Posterior cingulate gyrus (tissue), 11 donors: ENCODE results near the gene NAA40.
A peak's percentile ranks its signal among the peaks of the same experiment; 100 is the strongest.

Experiments used
- DNase-seq, 10 donors: peaks; one replicate each; pipeline versions ENCODE4 v3.0.0 to v3.0.0-alpha.2; 2020 to 2021; ENCODE audit warnings: mixed read lengths in 3 of 10
- intact Hi-C: fragments of 100-400 bp; cut with DNase I; formaldehyde crosslinking; loops from one replicate; pipeline ENCODE4 v1.15.1; 2023

The NAA40 gene

DNA sequence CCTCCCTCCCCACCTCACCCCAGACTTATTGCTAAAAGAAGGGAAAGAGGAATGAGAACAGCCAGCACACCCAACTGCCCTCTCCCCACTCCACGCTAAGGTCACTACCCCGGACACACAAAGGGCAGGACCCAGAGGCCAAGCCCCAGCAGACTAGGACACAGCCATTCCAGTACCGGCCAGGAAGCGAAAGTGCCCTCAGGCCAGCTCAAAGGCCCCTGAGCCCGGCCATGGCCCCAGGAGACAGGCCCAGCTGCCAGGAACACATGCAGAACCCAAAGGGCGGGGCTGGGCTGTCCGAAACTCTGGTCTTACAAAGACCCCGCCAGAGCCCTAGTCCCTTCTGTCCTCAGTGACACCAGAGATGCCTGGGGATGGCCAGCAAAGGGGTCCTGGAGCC lies 27.4 kb upstream of the NAA40 start:
- DNase-seq, result peak in 1 of 10 donors; percentile 79
- intact Hi-C loops, result no loop called here

- intact Hi-C loops, result no loop called here
- DNase-seq, result no peak
Observed at GRCh38 chr11:63911876-63912275, 26.9 kb upstream of the NAA40 start.

DNA sequence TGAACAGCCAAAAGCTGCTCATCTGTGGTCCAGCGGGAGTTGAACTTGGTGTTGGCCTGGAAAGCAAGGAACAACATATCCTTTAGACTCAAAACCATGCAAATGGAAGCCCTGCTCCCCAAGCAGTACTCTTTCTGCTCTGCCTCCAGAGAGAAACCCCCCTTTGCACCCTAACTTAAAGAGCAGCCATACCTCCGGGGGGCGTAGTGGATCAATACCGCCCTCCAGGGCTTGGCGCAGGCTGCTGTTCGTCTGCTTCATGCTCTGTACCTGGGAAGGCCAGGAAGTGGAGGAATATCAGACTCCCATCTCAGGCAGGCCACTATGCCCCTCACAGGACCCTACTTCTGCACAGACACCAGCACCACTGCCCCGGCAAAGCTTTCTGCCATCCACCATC lies 26.1 kb upstream of the NAA40 start:
- DNase-seq, result no peak
- intact Hi-C loops, result no loop called here

GRCh38 chr11:63913866-63914830 lies 24.7 kb upstream of the NAA40 start:
- no peak for DNase-seq
- intact Hi-C loops, result no loop called here

DNA sequence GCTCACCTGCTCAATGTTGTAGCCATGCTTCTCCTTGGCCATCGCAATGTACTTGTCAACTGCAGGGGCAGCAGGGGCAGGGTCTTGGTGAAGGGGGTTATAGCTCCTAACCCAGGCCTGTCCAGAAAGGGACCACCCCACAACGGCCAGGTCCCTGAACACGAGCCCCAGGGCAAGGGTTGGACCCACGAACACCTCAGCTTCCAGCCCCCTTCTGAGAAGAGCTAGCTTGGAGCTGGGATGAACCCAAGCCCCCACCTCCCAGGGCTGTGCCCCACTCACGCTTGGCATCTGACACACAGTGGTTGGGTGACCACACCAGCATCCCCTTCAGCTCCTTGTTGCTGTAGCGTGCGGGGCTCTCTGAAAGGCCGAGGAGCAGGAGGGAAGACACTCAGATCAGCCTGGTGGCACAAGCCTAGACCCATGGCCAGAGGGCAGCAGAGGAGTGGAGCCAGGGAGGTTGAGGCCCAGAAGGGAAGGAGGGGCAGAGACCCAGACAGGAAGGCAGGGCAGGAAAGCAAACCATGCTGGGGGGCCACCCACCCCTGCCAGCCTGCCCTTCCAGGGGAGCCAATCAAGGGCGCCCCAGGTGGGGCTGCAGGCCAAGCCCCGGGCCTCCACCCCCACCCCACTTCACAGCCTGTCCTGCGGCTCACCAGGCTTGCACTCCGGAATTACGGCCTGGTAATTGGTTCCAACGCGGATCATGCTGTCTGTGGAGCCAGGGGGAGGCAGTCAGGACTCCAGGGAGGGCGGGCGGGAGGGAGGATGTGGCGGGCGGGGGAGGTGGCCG lies 23.7 kb upstream of the NAA40 start:
- intact Hi-C loops, result no loop called here

DNA sequence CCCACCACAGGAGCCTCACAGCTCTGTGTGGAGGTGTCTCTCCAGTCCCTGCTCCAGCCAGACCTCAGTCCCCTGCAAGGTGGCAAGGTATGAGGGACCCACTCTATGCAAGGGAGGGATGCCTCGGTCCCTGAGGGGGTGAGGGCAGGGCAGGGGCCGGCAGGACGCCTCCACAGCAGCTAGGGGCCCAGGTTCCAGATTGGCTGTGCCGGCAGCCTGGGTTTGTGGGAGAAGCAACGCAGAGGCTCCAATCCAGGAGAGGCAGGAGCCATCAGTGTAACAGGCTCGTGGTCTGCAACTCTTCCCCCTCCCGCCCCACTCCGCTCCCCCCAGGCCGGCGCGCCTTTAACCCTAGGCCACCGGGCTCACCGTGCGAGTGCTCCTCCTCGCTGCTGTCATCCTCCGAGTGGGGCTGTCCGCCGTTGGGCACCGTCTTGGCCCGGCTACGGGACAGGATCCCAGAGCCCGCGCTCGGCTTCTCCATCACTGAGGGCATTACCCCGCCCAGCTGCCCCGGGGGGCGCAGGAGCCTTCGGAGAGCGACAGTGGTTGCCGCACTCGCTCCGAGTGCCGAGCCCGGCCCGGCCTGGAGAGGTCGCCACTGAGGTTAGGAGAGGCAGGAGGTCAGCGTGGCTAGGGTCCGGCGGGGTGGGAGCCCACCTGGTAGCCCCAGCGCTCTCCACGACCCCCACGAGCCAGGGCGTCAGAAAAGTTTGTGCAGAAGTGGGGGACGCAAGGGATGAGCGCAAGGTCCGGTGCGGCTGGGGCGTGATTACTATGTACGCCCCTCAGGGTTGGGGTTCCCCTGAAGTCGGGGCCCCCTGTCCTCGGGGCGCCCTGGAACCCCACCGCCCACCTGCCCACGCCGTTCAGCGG lies 22.6 kb upstream of the NAA40 start:
- intact Hi-C loops, result no loop called here
- peak in 5 of 10 donors; percentile 63 to 94 (median 63) for DNase-seq

More for the DNA sequence above, 23.7 kb upstream of the NAA40 start:
- peak in 1 of 10 donors; percentile 88 for DNase-seq

DNA sequence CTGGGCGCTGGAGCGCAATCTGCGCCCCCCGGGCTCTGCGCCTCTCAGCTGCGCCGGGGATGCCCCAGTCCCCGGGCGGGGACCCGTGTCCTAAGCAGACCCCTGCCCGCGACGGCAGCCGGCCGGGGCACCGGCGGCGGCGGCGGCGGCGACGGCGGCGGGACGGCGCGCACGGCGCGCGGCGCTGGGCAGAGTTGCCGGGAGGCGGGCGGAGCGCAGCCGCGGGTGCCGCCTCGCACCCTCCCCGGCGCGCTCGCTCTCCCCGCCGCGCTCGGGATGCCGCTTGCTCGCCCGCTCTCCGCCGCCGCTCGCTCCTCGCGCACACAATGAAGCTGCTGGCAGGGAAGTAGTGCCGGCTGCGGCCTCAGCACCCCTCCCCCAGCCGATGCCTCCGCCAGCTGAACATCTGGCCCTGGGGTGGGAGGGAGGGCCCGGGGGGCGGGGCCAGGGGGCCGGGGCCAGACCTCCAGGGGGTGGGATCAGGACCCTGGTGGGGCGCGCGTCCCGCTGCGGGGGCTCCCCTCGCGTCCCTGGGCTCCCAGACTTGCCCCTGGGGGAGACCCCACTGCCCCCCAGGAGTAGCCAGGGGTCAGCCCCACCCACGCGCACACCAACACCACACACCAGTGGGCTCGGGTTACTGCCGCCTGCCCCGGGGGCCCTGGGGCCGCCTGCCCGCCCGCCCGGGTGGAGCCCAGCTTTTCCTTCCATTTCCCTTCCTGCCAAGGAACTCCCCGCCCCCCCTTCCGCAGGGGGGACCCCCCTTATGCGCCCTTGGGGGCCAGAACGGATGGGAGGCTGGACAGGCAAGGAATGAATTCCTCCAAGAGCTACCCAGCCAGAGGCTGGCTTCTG lies 21.7 kb upstream of the NAA40 start, which contains the start of gene RCOR2:
Gene RCOR2 (minus strand): TSS at position 328 of the 855 bp plus-strand sequence. CDS start 708 bp downstream, outside the sequence.
- peak; percentile 79 to 98 (median 85) for DNase-seq
- intact Hi-C loops, result loop anchor here (1.0 kb wide), 1 partner anchor 21 kb away; no protein-coding TSS in a partner anchor

- intact Hi-C loops, result loop anchor here (1.0 kb wide), 1 partner anchor 20 kb away; no protein-coding TSS in a partner anchor
- peak in 9 of 10 donors; percentile 69 to 96 (median 76) for DNase-seq
Observed at GRCh38 chr11:63917692-63918506, 20.9 kb upstream of the NAA40 start.

GRCh38 chr11:63918507-63919191 lies 20.2 kb upstream of the NAA40 start:
- intact Hi-C loops, result no loop called here
- no peak for DNase-seq

DNA sequence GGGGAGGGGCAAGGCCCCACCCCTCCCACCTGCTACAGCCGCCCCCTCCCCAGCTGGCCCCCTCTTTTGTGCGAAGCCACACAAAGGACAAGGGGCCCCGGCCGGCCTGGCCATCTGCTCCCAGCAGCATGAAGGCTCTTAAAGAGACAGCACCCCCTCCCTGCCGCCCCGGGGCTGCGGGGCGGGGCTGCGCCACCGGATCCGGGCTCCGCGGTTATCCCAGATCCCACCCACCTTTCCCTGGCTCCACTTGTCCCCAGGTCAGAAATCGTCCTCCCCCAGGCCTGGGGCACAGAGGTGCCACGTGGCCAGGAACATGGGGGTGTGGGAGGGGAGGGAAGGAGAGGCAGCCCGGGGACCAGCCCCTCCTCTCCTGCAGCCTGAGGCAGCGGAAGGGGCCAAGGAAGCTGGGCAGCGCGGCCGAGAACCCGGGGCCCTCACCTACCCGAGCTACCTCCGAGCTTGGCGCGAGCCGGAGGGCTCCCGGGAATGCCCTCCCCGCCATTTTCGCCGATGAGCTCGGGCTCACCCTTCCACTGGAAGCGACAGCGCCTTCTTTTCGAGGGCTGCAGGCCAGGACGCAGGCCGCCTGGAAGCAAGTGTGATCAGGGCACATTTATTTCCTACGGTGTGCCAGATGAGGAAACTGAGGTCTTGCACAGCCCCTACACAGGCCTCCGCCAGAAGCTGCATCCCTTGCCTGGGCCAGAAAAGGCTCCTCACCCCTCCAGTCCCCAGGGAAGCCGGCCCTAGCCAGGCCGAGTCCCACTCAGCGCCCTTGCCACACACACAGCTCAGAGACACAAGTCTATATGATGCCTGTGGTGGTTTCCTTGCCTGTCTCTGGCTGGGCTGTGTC lies 19.3 kb upstream of the NAA40 start:
- intact Hi-C loops, result no loop called here
- peak in 4 of 10 donors; percentile 43 to 95 (median 64) for DNase-seq

- intact Hi-C loops, result no loop called here
- DNase-seq, result peak in 9 of 10 donors; percentile 63 to 97 (median 77)
Observed at GRCh38 chr11:63920126-63920938, 18.5 kb upstream of the NAA40 start.

DNA sequence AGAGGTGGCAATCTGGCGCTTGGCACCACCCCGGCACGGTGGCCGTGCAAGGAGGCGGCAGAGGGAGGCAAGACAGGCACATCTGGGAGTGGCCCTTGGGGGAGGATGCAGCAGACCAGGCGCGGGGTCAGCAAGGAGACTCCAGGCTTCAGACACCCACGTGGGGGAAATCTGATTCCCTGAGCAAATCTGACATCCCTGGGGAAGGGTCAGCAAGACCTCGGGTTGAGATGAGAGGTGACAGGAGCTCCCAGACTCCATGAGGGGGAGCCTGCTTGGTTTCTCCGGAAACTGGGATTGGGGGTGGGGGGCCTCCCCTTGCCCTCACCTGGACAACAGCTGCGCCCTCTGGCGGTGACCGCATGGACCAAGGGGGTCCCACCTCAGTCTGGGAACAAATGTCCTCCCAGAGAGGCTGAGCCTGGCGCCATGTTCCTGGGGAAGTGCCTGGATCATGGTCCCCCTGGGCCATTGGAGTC lies 17.8 kb upstream of the NAA40 start:
- no peak for DNase-seq
- intact Hi-C loops, result no loop called here

DNA sequence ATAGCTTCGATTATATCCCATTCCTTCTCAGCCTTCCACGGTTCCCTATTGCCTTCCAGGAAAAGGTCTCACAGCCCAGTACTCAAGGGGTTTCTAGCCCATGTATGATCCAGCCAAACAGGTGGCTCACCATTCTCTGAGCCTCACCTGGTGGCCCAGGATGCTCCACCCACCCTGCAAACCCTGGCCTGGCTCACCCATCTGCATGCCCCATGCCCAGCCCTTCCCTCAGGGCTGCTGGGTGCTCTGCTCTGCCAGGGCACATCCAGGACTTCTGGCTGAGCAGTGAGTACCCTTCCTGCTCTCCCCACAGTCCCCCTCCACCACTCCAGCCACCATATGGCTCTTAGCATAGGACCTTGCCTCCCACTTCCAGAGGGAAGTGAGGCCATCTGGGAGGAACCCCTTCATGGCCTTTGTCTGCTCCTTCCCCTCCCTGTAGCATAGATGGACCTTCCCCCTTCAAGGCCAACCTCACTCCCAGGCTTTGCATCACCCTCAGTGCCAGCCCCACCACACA lies 16.1 kb upstream of the NAA40 start:
- DNase-seq, result no peak
- intact Hi-C loops, result no loop called here

DNA sequence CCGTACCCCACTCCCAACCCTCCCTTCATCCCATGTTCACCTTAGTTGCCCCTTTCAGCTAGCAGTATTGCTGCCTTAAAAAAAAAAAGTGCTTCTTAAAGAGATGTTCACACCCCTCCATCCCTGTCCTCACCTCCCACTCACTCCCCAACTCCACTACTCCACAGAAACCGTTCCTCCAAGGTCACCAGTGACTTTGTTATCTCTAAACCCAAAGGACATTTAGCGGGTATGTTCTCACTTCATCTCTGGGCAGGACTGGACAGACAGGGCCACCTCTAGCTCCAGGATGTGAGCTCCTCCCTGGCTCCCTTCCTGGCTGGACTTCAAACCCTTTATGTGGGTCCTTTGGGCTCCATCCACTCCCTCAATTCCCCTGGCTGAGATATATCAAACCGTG lies 15.5 kb upstream of the NAA40 start:
- intact Hi-C loops, result no loop called here

GRCh38 chr11:63929616-63930015 lies 9.2 kb upstream of the NAA40 start:
- no peak for DNase-seq
- intact Hi-C loops, result no loop called here

More for the DNA sequence above, 15.5 kb upstream of the NAA40 start:
- no peak for DNase-seq
